Measurements from ENCODE around the gene IFT27. TPM values are rescaled to one million over a fixed set of nuclear protein-coding genes. Genes with fewer than 3 reads are reported as not detected.
"Not testable (repeated sequence)": the region's sequence is repeated elsewhere in the genome, so short reads cannot be mapped to it uniquely, and the experiment has no call there.

Gene IFT27
- total RNA-seq, 1 donor from 2014 or later = 28.3 TPM

- intact Hi-C loops (cut with DNase I) = no loop called here
- no peak for ATAC-seq
- no peak for DNase-seq (ENCODE audit: missing footprints)
These were observed 41.5 kb downstream of the IFT27 start for GRCh38 chr22:36734171-36735058.

DNA sequence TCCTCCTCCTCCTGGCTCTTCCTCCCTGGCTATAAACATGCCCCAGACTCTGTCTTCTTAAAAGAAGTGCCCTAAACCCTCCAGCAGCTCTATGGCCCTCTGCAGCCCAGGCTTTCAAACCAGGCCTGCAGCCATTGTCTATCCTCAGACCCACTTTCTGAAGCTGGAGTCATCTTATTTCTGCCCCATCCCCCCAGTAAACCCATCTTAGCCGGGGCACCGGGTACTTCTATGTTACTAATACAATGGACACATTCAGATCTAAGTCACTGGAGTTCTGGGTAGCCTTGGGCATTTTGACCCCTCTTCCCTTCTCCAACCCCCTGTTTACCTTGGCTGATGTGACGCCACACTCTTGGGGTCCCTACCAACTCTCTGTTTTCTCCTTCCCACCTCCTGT is 42.6 kb downstream of the IFT27 start:
- no peak for ATAC-seq
- intact Hi-C loops (cut with DNase I) = no loop called here
- DNase-seq (ENCODE audit: missing footprints) = no peak

DNA sequence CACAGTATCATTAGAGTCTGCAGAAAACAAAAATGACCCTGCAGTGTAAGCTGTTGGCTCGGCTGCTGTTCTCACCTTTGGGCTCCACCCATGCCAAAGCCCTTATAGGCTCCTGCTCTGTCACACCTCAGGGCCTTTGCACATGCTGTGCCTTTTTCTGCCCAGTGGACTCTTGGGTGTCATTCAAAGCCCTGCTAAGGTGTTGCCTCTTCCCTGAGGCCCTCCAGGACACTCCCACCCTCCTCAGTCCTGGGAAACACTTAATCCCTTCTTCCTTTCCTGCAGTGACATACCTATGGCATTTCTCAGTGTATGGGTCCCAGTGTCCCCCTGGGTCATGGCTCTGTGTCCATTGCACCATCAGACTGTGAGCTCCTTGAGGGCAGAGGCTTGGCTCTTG is 43.3 kb downstream of the IFT27 start:
- ATAC-seq = no peak
- no peak for DNase-seq (ENCODE audit: missing footprints)
- intact Hi-C loops (cut with DNase I) = no loop called here

DNA sequence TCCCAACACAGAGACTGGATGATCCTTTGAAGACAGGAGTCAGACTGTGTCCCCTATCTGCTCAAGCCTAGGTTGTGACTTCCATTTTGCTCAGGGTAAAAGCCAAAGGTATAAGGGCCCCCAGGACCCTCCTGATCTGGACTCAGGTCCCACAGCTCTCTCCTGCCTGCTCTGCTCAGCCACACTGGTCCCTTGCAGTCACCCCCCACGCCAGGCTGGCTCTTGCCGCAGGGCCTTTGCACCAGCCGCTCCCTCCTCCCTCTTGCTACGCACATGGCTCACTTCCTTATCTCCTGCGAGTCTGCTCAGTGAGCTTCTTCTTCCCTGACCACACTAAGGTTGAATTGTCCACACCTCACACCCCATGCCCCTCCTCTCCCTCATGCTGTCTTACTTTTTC is 44.0 kb downstream of the IFT27 start:
- no peak for DNase-seq (ENCODE audit: missing footprints)
- intact Hi-C loops (cut with DNase I) = no loop called here
- ATAC-seq = no peak

DNA sequence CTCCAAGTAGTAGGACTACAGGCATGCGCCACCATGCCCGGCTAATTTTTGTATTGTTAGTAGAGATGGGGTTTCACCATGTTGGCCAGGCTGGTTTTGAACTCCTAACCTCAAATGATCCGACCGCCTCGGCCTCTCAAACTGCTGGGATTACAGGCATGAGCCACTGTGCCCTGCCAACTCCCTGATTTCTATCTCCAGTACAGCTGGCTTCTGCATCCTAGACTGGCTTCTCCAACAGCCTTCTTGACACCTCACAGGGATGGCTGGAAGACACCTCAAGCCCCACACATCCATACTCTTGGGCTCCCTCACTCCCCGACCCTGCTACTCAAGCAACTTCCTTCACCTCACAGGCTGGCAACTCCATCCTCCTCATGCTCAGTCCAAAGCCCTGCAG is 44.6 kb downstream of the IFT27 start:
- intact Hi-C loops (cut with DNase I); ATAC-seq; DNase-seq (ENCODE audit: missing footprints): not testable (repeated sequence)

DNA sequence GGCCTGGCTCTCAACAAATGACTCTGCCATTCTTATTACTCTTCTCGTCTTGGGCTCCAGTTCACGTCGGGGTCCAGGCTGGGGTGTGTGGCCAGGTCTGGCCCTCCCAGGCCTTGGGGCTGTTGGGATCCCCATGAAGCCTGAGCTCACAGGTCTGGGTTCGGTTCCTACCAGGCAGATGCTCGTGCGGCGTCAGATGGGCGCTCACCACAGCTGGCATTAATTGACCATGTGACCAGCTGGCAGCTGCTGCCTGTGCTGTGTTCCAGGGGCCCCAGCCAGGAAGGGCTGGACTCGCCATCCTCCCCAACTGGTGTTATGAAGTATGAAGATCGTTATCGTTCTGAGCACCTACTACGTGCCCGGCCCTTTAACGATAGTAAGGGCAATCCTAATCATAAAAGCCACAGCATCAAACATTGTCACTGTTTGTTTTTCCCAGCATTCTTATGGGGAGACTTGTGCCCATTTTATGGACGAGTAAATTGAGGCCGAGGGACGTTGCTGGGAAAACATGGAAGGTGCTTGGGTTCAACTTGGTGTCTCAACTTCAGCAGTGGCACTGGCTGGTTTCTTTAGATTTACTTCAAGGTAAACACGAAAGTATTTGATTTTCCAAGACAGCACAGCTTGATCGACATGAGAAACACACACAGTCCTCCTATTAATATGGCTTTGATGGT is 45.6 kb downstream of the IFT27 start:
- intact Hi-C loops (cut with DNase I) = no loop called here
- DNase-seq (ENCODE audit: missing footprints) = no peak
- no peak for ATAC-seq

GRCh38 chr22:36729321-36729720 is 46.6 kb downstream of the IFT27 start:
- DNase-seq (ENCODE audit: missing footprints) (no peak), ATAC-seq (no peak)
- intact Hi-C loops (cut with DNase I) = no loop called here

DNA sequence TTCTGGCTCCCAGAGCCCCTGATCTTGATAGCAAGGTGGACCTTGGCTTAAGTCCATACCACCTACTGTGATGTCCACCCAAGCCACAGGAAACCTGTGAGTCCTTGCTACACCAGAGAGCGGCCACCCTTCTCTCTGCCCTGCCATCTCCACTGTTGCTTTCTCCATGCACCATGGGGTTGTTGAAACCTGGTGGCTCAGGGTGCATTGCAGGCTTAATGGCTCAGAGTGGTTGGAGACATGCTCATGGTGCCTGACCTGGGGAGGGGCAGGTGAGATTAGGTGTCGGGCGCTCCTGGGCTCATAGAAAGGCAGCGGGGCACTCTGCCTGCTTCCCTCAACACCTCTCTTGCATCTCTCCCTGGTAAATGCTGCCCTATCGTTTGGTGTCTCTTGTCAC is 47.4 kb downstream of the IFT27 start:
- intact Hi-C loops (cut with DNase I) = no loop called here
- no peak for DNase-seq (ENCODE audit: missing footprints)
- no peak for ATAC-seq

DNA sequence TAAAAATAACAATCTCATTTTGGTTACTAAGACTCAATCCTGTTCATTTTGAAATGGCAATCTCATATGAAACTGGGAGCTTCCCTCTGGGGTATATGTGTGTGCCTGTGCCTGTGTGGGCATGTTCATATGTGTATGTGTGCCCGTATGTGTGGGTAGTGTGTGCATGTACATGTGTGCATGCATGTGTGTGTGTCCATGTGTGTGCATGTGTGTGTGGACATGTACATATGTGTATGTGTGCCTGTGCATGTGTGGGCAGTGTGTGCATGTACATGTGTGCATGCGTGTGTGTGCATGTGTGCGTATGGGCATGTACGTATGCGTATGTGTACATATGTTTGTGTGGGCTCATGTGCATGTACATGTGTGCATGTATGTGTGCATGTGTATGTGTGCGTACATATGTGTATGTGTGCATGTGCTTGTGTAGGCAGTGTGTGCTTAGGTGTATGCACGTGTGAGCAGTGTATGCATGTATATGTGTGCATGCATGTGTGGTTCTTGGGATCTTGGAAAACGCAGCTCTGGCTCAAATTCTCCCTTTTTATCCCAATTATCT is 47.9 kb downstream of the IFT27 start:
- ATAC-seq = no peak
- intact Hi-C loops (cut with DNase I) = no loop called here
- DNase-seq (ENCODE audit: missing footprints) = no peak

DNA sequence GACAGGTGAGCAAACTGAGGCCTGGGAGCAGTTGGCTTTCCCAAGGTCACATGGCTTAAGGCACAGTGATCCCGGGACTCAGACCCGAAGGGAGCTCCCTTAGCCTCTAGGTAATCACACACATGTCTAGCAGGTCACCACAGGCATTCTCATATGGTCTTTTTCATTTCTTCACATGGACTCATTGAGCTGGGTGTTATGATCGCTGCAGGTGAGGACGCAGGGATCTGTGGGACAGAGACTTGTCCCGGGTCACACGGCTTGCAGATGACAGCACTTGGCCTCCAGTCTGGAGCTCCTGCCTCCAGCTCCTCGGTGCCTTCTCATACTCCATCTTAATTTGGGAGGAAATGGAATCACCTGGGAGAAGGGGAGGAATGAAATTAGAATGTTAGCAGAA is 48.8 kb downstream of the IFT27 start:
- ATAC-seq (no peak), DNase-seq (ENCODE audit: missing footprints) (no peak)
- intact Hi-C loops (cut with DNase I) = no loop called here

DNA sequence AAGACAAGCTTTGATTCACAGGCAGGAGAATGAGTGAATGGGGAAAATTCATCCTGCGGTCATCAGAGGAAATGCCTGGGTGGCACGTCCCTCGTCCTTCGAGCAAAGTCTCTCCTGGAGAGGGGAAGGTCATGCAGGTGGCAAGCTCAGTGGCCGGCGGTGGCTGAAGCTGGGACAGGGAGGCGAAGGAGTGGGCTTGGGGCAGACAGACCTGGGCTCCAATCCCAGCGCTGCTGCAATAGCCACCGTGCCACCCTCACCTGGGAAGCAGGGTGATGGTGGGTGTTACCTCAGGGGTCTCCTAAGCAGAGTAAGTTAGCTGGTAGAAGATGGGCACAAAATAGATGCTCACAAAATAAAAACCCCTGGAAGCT is 49.9 kb downstream of the IFT27 start:
- intact Hi-C loops (cut with DNase I) = no loop called here
- ATAC-seq (no peak), DNase-seq (ENCODE audit: missing footprints) (no peak)

DNA sequence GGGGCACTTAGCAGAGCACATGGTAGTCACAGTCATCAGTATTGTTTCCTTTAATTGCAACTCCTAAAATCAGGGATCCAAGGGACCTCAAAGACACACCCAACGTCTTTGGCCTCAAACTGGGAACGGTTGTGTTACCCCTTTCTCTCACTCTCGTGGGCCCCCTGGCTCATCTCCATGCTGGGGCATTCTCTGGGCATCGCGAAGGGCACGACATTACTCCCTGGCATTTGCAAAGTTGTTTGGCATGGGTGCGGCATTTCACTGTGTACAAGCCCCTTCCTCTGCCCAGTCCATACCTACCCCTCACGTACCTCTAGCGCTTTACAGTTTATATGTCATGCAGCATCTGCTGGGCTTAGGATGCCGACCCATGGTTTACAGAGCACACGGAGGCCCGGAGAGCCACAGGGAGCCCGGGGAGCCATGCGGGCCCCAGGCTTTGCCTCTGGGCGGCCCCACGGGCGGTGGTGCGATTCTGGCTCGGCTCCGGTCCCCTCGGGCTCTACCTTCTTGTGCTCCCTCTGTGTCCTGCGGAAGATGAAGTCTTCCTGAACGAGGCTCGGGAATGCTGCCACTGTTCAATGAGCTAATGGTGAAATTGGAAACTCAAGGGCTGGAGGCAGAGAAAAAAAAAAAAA is 50.4 kb downstream of the IFT27 start:
- DNase-seq (ENCODE audit: missing footprints) = no peak
- intact Hi-C loops (cut with DNase I) = no loop called here

DNA sequence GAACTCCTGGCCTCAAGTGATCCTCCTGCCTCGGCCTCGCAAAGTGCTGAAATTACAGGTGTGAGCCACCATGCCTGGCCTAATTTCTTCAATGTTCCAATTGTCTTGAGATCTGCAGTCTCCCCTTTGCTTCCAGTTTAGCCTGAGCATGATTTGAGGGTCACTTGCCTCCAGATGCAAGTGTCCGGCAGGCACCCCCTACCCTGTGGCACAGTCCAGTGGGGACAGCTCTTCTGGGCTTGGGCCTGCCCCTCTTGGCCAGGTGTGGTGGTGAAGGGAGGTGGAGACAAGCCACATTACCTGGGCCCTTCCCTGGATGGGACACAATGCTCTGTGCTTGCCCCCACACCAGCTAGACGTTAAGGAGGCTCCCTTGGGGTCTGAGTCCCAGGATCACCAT is 51.1 kb downstream of the IFT27 start:
- no peak for DNase-seq (ENCODE audit: missing footprints)
- ATAC-seq = no peak
- intact Hi-C loops (cut with DNase I) = no loop called here

More for the DNA sequence above, 50.4 kb downstream of the IFT27 start:
- no peak for ATAC-seq

DNA sequence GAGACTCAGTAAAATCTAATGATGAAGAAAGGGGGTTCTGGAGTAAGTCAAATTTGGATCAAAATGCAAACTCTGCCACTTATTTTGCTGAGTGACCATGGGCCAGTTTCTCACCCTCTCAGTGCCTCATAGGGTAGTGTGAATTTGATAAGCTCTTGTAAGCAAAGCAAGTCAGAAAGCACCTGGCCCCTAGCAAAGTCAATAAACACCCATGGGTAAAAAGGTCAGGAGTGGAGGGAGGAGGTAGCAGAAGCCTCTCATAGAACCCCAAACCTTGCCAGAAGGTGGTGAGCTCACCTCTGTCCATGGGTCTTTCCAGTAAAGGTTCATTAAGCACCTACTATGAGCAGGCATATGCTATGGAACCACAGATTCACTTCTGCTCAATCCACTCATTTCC is 53.9 kb downstream of the IFT27 start:
- DNase-seq (ENCODE audit: missing footprints) (no peak), ATAC-seq (no peak)
- intact Hi-C loops (cut with DNase I) = no loop called here

GRCh38 chr22:36715647-36716046 is 60.3 kb downstream of the IFT27 start:
- ATAC-seq = no peak
- no peak for DNase-seq (ENCODE audit: missing footprints)
- intact Hi-C loops (cut with DNase I) = no loop called here

- DNase-seq (ENCODE audit: missing footprints) = no peak
- no peak for ATAC-seq
- intact Hi-C loops (cut with DNase I) = no loop called here
These were observed 61.8 kb downstream of the IFT27 start for GRCh38 chr22:36714110-36714509.

DNA sequence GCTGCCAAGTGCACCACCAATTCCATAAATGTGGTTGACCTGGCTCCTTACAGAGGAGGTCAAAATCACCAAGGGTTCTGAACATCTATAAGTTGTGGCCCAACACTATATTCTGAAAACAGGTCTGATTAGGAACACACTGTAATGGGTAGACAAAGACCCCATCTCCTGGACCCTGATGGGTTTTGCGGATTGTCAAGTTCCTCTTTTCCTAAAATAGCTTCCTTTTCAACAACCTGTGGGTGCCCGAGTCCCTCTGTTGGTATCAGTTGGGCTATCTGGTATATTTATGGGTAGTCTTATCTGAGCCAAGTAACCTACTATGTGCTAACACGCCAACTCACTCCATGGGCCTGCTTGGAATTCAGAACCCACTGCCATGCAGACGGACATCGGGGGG is 62.5 kb downstream of the IFT27 start:
- intact Hi-C loops (cut with DNase I) = no loop called here
- no peak for DNase-seq (ENCODE audit: missing footprints)
- no peak for ATAC-seq

Data from Right ventricle myocardium inferior (tissue), 1 donor.